Peyer's patch (tissue), 4 donors: ENCODE measurements around the gene PPP1R7. TPM values are rescaled to one million over a fixed set of nuclear protein-coding genes. Genes with fewer than 3 reads are reported as not detected.

Source experiments
- DNase-seq, 3 donors: peaks; one replicate each; pipeline ENCODE4 v3.0.0-alpha.2; 2017 to 2019
- H3K27ac ChIP-seq, 4 donors: fragments of 200-600 bp; sonication (generic); one replicate each; pipeline ENCODE4 v1.5.1; 2016 to 2019
- H3K27me3 ChIP-seq, 2 donors: fragments of 200-600 bp; sonication (generic); one replicate each; pipeline ENCODE4 v1.5.1; 2019
- H3K36me3 ChIP-seq, 3 donors: fragments of 200-600 bp; sonication (generic); one replicate each; pipeline ENCODE4 v1.5.1; 2016 to 2019
- H3K4me1 ChIP-seq, 4 donors: fragments of 200-600 bp; sonication (generic); one replicate each; pipeline ENCODE4 v1.5.1; 2016 to 2019
- H3K4me3 ChIP-seq, 4 donors: fragments of 200-600 bp; sonication (generic); 1 replicate in 3 of 4; 2 replicates in 1 of 4; pipeline ENCODE4 v1.5.1; 2016 to 2019; ENCODE audit warnings: mild to moderate bottlenecking in 1 of 4
- H3K9me3 ChIP-seq, 4 donors: fragments of 200-600 bp; sonication (generic); one replicate each; pipeline ENCODE4 v1.5.1; 2016 to 2019; ENCODE audit warnings: mild to moderate bottlenecking in 1 of 4
- POLR2A ChIP-seq, 2 donors: fragments of 450-650 bp; IDR thresholded peaks; one replicate each; pipeline ENCODE4 v1.5.1; 2017; ENCODE audit warnings: antibody characterized with exemption in 2 of 2, mild to moderate bottlenecking in 2 of 2, moderate library complexity in 2 of 2
- total RNA-seq, 4 donors: library from RNA; depleted of rRNA; stranded (reverse); fragments of >200 nt; gene quantifications; one replicate each; pipeline ENCODE4 v1.1.0, GENCODE V29; 2016
- TF ChIP-seq, protein P1 (sequence below), 6 experiments: fragments of 450-650 bp in 4 of 6; fragments of 200-600 bp in 2 of 6; sonication (generic) in 1 of 6; IDR thresholded peaks; one replicate each; pipeline ENCODE4 v1.5.1; 2017 to 2019; ENCODE audit warnings: antibody characterized with exemption in 6 of 6, mild to moderate bottlenecking in 3 of 6, moderate library complexity in 1 of 6

Gene PPP1R7
- total RNA-seq, 4 donors from 2014 or later: 13.2 to 44.0 (median 28.1) TPM

DNA sequence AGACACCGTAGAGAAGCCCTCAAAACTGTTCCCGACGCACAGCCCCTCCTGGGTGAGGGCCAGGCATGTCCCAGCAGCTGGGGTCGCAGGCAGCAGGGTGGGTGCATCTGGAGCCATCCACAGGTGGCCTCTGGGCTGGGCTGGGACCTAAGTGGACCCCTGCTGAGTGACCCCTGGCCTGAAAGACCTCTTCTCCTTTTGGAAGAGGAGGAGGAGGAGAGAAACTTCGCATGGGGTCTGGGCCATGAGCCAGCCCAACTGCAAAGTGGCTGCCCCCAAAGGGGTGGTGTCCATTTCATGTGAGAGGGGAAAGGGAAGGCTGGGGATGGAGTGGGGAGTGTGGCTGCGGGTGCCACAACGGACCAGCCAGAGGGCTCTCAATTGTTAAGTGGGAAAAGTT lies 63.3 kb downstream of the PPP1R7 start:
- no peak for DNase-seq
- no peaks in the 10 kb centered on the region for H3K36me3 ChIP-seq
- no peak for TF ChIP-seq POLR2A (IDR thresholded peaks at IDR 0.05)
- TF ChIP-seq, protein P1, sequence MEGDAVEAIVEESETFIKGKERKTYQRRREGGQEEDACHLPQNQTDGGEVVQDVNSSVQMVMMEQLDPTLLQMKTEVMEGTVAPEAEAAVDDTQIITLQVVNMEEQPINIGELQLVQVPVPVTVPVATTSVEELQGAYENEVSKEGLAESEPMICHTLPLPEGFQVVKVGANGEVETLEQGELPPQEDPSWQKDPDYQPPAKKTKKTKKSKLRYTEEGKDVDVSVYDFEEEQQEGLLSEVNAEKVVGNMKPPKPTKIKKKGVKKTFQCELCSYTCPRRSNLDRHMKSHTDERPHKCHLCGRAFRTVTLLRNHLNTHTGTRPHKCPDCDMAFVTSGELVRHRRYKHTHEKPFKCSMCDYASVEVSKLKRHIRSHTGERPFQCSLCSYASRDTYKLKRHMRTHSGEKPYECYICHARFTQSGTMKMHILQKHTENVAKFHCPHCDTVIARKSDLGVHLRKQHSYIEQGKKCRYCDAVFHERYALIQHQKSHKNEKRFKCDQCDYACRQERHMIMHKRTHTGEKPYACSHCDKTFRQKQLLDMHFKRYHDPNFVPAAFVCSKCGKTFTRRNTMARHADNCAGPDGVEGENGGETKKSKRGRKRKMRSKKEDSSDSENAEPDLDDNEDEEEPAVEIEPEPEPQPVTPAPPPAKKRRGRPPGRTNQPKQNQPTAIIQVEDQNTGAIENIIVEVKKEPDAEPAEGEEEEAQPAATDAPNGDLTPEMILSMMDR (IDR thresholded peaks at IDR 0.05): no peak
- no peaks in the 10 kb centered on the region for H3K27me3 ChIP-seq
- H3K9me3 ChIP-seq: no peaks in the 10 kb centered on the region
- no peak overlapping the region for H3K27ac ChIP-seq
- H3K4me3 ChIP-seq: no peak overlapping the region
- peaks cover 0 to 5% (median 0%) of the 10 kb centered on the region in 4 donors for H3K4me1 ChIP-seq

- peaks cover 0 to 11% (median 0%) of the 10 kb centered on the region in 4 donors for H3K4me1 ChIP-seq
- TF ChIP-seq, protein P1 (IDR thresholded peaks at IDR 0.05): no peak
- TF ChIP-seq POLR2A (IDR thresholded peaks at IDR 0.05): no peak
Measured at GRCh38 chr2:241214209-241214608, 63.9 kb downstream of the PPP1R7 start.

DNA sequence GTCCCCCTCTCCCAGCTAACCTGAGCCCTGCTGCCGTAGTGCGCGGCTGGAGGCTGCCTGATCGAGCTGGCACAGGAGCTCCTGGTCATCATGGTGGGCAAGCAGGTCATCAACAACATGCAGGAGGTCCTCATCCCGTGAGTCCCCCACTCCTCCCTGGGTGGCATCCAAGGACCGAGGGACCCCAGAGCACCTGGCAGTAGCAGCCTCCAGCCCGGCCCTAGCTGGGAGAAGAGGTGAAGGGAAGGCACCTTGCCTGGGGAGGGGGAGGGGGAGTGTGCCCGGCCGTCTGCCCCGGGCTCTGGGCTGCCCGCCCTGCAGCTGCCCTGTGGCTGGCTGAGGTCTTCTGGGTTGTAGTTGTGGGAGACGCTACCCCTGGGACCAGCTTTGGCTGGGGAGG lies 64.5 kb downstream of the PPP1R7 start:
- Histone ChIP-seq H3K27ac (no peak overlapping the region), H3K36me3 (no peaks in the 10 kb centered on the region), H3K4me3 (no peak overlapping the region), H3K9me3 (no peaks in the 10 kb centered on the region), H3K27me3 (no peaks in the 10 kb centered on the region), H3K4me1 (peaks cover 0 to 11% (median 0%) of the 10 kb centered on the region in 4 donors)
- no peak for DNase-seq
- TF ChIP-seq, protein P1 (IDR thresholded peaks at IDR 0.05): no peak
- no peak for TF ChIP-seq POLR2A (IDR thresholded peaks at IDR 0.05)

More at GRCh38 chr2:241214209-241214608, 63.9 kb downstream of the PPP1R7 start:
- H3K4me3 ChIP-seq: no peak overlapping the region
- no peaks in the 10 kb centered on the region for H3K9me3 ChIP-seq
- no peak overlapping the region for H3K27ac ChIP-seq
- no peaks in the 10 kb centered on the region for H3K36me3 ChIP-seq
- no peak for DNase-seq
- H3K27me3 ChIP-seq: no peaks in the 10 kb centered on the region

DNA sequence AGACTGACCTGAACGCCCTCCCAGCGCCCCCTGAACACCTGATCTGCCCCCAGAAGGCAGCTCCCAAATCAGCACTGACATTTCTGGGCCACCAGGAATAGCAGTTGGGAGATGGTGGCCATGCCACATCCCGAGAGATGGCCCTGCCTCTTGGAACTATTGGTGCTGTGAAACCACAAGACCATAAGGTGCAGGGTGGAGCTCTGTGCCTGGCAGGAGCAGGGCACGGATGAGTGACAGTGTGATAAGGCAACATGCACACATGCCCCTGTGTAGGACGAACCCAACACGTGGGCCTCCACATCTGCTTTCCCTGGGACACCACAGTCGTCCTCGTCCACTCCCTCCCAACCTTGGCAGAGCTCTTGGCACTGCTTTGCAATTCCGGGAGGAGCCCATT lies 65.2 kb downstream of the PPP1R7 start:
- DNase-seq: no peak
- H3K27ac ChIP-seq: no peak overlapping the region
- no peaks in the 10 kb centered on the region for H3K27me3 ChIP-seq
- peaks cover 0 to 11% (median 0%) of the 10 kb centered on the region in 4 donors for H3K4me1 ChIP-seq
- no peak overlapping the region for H3K4me3 ChIP-seq
- no peaks in the 10 kb centered on the region for H3K36me3 ChIP-seq
- no peak for TF ChIP-seq POLR2A (IDR thresholded peaks at IDR 0.05)
- TF ChIP-seq, protein P1 (IDR thresholded peaks at IDR 0.05): no peak
- no peaks in the 10 kb centered on the region for H3K9me3 ChIP-seq

DNA sequence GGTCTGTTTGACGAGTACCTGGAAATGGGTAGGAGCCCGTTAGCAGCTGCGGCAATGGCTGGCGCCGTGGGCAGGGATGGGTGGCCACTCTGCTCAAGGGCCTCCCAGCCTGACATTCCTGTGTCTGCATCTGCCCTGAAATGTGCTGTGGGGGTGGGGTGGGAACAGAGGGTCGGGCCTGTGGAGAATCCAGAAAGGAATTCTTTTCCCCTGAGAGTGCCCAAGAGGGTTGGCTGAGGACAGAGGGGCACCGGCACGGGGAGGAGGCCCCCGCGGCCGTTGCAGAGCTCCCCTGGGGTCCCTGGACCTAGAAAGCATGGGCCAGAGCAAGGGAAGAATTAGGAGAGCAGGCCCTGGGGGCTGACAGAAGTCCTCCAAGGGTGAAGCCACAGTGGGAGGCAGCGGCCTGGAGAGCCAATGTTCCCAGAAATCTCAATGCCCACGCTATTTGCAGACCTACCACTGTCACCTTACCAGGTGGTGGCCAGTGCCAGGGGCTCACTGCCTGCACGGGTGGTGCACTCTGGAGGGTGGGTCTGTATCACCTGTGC lies 66.0 kb downstream of the PPP1R7 start:
- no peaks in the 10 kb centered on the region for H3K9me3 ChIP-seq
- no peak for TF ChIP-seq POLR2A (IDR thresholded peaks at IDR 0.05)
- TF ChIP-seq, protein P1 (IDR thresholded peaks at IDR 0.05): no peak
- no peak for DNase-seq
- H3K36me3 ChIP-seq: no peaks in the 10 kb centered on the region
- no peaks in the 10 kb centered on the region for H3K27me3 ChIP-seq
- H3K27ac ChIP-seq: no peak overlapping the region
- no peak overlapping the region for H3K4me3 ChIP-seq
- H3K4me1 ChIP-seq: peaks cover 0 to 11% (median 0%) of the 10 kb centered on the region in 4 donors
